GM13976 (cell line): ENCODE measurements around the gene TCAF1.
A peak's percentile ranks its signal among the peaks of the same experiment; 100 is the strongest.

ENCODE experiments used
- DNase-seq: peaks from one replicate; pipeline ENCODE4 v3.0.0; 2012; ENCODE audit warnings: low spot score
- CTCF ChIP-seq: IDR thresholded peaks from 2 replicates; pipeline ENCODE4 v1.5.1; 2012; ENCODE audit warnings: borderline replicate concordance, mild to moderate bottlenecking; ENCODE audit not compliant: insufficient read depth; ENCODE audit errors: extremely low read depth, missing control alignments, control extremely low read depth
- in situ Hi-C: fragments of 300-500 bp; cut with MboI; formaldehyde crosslinking; loops from one replicate; pipeline ENCODE4 v1.12.0; 2022; ENCODE audit warnings: low sequenced_read_pairs, mixed read lengths, inconsistent platforms; ENCODE audit not compliant: unreplicated experiment

The TCAF1 gene

DNA sequence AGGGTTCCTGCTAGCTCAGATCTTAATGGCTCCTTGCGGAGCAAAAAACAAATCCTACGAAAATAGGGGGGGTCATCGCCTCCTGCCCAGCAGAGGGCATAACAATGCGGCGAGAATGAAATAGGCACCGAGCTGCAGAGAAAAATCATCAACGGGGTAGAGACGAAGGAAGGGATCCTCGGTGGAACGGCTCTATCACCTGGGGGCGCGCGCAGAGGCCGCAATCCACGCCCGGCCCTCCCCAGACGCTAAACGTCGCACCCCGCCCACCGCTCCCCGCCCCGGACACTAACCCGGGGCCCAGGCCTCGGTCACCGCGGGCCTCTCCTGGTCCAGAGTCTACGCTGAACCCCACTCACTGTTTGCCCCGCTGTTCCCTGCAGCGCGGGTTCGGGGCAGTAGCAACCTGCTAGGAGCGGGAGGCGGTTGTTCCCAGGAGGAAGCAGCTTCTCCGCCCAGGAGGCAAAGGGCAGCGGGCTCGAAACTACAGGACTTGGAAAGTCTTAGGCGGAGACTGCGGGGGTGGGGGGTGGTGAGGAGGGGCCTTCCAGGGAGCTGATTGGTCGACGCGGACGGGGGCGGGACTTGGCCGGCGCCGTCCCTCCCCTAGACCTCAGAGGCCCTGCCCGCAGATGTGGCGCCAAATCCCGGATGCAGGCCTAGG is at the start of gene TCAF1:
Gene TCAF1 (minus strand): TSS at position 509 of the 664 bp plus-strand sequence. CDS start 25,568 bp downstream, outside the sequence.
- DNase-seq = peak; percentile 96
- TF ChIP-seq CTCF = peak; percentile 19
- in situ Hi-C loops = no loop called here

- no peak for TF ChIP-seq CTCF
- no peak for DNase-seq
- in situ Hi-C loops = no loop called here
Observed at GRCh38 chr7:143948733-143949132, 46.8 kb upstream of the TCAF1 start.

DNA sequence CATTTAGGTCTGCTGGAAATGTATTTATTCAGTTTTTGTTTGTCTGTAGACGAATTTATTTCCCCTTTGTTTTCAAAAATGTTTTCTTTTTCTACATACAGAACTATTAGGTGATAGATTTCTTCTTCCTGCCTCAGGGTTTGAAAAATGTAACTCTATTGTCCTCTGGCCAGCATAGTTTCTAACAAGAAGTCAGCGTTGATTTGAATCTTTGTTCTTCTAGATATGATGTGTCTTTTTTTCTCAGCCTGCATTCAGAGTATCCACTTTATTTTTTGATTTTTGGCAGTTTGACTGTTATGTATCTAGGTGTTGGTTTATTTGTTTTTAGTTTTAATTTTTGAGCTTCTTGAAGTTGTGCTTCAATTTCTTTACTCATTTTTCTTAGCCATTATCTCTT is 45.1 kb upstream of the TCAF1 start:
- no peak for TF ChIP-seq CTCF
- no peak for DNase-seq
- in situ Hi-C loops = no loop called here

GRCh38 chr7:143945423-143945822 is 43.4 kb upstream of the TCAF1 start:
- in situ Hi-C loops = no loop called here
- DNase-seq = no peak

DNA sequence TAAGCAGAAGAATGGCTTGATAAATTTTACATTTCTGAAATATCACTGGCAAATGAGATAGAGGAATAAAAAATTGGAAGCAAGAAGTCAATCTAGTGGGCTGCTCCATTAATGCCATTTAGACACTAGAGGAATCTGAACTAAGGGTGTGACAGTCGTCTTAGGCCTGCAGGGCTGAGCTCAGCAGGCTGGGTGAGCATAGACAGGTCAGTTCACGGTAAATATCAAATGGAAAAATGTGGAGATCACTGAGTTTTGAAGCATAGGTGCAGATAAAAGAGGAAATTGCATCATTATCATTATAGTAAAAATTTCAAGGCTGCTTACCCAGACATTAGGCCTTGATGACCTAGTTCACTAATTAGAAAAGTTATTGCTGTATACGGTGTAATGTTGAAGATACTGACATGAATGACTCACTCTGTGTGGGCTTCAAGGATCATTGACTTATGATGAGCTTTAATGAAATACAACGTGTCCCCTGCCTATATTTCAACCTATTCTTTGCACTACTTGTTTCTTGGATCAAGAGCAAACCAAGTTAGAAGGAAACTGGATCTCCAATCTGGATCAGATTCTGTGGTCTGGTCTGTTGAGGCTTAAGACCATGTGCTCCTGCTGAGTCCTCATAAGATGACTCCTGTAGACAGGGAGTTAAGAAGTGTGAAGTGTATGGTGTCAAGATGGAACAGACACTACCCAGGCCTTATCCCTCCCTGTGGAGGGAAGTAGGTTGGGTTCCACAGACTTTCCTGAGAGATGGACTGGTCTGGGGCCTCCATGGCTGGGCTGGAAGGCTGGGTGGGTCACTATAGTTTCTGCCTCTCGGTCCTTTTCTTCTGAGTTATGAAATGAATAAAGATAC is 36.6 kb upstream of the TCAF1 start:
- TF ChIP-seq CTCF = no peak
- DNase-seq = no peak
- in situ Hi-C loops = no loop called here

More at GRCh38 chr7:143945423-143945822, 43.4 kb upstream of the TCAF1 start:
- no peak for TF ChIP-seq CTCF

GRCh38 chr7:143936087-143937009 is 34.4 kb upstream of the TCAF1 start:
- DNase-seq = no peak
- TF ChIP-seq CTCF = no peak
- in situ Hi-C loops = no loop called here
